GM18858 (cell line): ENCODE results near the gene CNIH3.

ENCODE experiments used
- ATAC-seq: cut with Tn5 transposase; IDR thresholded peaks from one replicate; pipeline ENCODE4 v1.9.1; 2021; ENCODE audit not compliant: unreplicated experiment

The CNIH3 gene

GRCh38 chr1:224640587-224640986 lies 24.5 kb downstream of the CNIH3 start:
- ATAC-seq, result no peak

GRCh38 chr1:224641030-224641429 lies 24.9 kb downstream of the CNIH3 start:
- ATAC-seq, result no peak

GRCh38 chr1:224643653-224644052 lies 27.5 kb downstream of the CNIH3 start:
- no peak for ATAC-seq

GRCh38 chr1:224644553-224645154 lies 28.5 kb downstream of the CNIH3 start:
- peak; percentile 60 for ATAC-seq

- ATAC-seq, result no peak
Measured at GRCh38 chr1:224647449-224647848, 31.3 kb downstream of the CNIH3 start.

GRCh38 chr1:224650290-224650689 lies 34.2 kb downstream of the CNIH3 start:
- no peak for ATAC-seq

- no peak for ATAC-seq
Measured at GRCh38 chr1:224651188-224651587, 35.1 kb downstream of the CNIH3 start.

- ATAC-seq, result no peak
Measured at GRCh38 chr1:224656392-224656791, 40.3 kb downstream of the CNIH3 start.

- ATAC-seq, result no peak
Measured at GRCh38 chr1:224660074-224660473, 44.0 kb downstream of the CNIH3 start.

GRCh38 chr1:224662870-224663269 lies 46.8 kb downstream of the CNIH3 start:
- no peak for ATAC-seq

- ATAC-seq, result no peak
Measured at GRCh38 chr1:224665016-224665415, 48.9 kb downstream of the CNIH3 start.

GRCh38 chr1:224666078-224666477 lies 50.0 kb downstream of the CNIH3 start:
- no peak for ATAC-seq

GRCh38 chr1:224666913-224667312 lies 50.8 kb downstream of the CNIH3 start:
- ATAC-seq, result no peak

GRCh38 chr1:224668984-224669383 lies 52.9 kb downstream of the CNIH3 start:
- ATAC-seq, result no peak

- ATAC-seq, result no peak
Measured at GRCh38 chr1:224669403-224669802, 53.3 kb downstream of the CNIH3 start.

GRCh38 chr1:224670506-224670905 lies 54.4 kb downstream of the CNIH3 start:
- ATAC-seq, result no peak

GRCh38 chr1:224671076-224671475 lies 55.0 kb downstream of the CNIH3 start:
- ATAC-seq, result no peak

GRCh38 chr1:224673141-224673540 lies 57.0 kb downstream of the CNIH3 start:
- no peak for ATAC-seq

GRCh38 chr1:224675590-224675989 lies 59.5 kb downstream of the CNIH3 start:
- ATAC-seq, result no peak

- no peak for ATAC-seq
Measured at GRCh38 chr1:224676551-224676950, 60.4 kb downstream of the CNIH3 start.

- no peak for ATAC-seq
Measured at GRCh38 chr1:224678168-224678567, 62.1 kb downstream of the CNIH3 start.

GRCh38 chr1:224679606-224680005 lies 63.5 kb downstream of the CNIH3 start:
- no peak for ATAC-seq

GRCh38 chr1:224681816-224682215 lies 65.7 kb downstream of the CNIH3 start:
- ATAC-seq, result no peak
